ENCODE measurements around the gene SLIT1.

DNA sequence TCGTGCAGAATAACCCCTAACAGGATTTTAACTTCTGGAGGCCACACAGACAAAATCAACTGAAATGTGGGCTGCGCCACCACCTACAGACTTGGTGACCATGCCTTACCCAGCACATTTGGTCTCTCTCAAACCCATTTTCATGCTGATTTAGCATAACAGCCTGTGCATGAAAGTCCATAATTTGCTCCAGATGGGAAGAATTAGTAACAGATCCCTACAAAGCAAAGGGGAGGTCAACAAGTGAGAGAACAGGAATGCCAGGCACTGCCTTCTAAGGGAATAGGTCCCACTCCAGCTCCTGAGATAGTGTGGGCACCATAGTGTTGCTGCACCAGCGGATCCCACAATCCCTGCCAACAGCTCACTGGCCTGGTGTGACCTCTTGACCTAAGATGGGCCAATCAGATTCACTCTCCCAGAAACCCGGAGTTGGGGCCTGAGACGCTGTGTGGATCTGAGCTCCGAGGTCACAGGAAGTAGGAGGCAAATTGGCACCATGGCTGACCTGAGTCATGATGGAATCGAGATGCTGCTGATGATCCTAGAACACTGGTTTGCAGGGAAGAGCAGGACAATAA, 32.4 kb downstream of the SLIT1 start:
- TF ChIP-seq CTCF (IDR thresholded peaks at IDR 0.05) (no peak), POLR2A (IDR thresholded peaks at IDR 0.05) (no peak)

Measured in adrenal gland (tissue), 5 donors.